NCI-H128 (cell line): ENCODE measurements around the gene HSD17B3.
"Not testable (repeated sequence)": the region's sequence is repeated elsewhere in the genome, so short reads cannot be mapped to it uniquely, and the experiment has no call there.

Experiments used
- DNase-seq: peaks from one replicate; lab custom pipeline; 2025; ENCODE audit not compliant: unreplicated experiment; lab: John Stamatoyannopoulos, UW

HSD17B3 gene

GRCh38 chr9:96302021-96302420 is at the start of gene HSD17B3:
HSD17B3 (minus strand) TSS chr9:96302176; CDS start chr9:96302104, 72 bp downstream.
- no peak for DNase-seq

DNA sequence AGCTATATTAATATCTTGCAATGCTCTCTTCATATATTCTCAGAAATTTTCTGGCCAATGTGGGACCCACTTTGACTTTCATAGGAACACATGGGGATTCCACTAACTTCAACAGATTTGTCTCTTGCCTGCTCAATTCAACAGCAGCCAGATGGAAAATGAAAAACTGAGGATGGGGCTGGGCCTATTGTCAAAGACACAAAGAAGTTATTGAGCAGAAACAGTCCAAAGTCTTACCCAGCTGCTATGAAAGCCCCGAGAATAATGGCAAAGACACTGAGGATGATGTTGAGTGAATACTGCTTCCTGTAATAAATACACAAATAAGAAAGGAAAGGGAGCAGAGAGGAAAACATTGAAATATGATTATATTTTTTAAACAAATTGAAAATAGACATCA is 48.9 kb upstream of the HSD17B3 start:
- no peak for DNase-seq

- no peak for DNase-seq
Measured at GRCh38 chr9:96348261-96348660, 46.3 kb upstream of the HSD17B3 start.

DNA sequence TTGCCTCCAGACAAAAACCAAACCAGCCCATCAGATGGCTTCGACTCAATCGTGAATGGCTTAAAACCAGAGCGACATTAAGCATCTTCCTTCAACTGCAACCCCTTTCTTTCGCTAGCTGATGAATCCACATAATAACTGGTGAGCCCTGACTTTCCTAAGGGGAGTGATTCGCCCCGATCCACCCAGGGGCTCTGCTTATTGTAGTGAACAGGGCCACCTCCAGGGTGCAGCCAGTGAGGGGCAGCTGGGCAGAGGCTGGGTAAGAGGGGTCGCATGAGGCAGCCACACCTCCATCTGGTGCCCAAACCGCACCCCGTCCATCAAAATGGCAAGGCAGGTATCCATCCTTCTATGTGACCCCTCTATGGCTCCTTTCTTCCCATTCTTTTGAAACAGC is 43.6 kb upstream of the HSD17B3 start:
- DNase-seq: no peak

GRCh38 chr9:96344458-96345180 is 42.6 kb upstream of the HSD17B3 start:
- DNase-seq: no peak

DNA sequence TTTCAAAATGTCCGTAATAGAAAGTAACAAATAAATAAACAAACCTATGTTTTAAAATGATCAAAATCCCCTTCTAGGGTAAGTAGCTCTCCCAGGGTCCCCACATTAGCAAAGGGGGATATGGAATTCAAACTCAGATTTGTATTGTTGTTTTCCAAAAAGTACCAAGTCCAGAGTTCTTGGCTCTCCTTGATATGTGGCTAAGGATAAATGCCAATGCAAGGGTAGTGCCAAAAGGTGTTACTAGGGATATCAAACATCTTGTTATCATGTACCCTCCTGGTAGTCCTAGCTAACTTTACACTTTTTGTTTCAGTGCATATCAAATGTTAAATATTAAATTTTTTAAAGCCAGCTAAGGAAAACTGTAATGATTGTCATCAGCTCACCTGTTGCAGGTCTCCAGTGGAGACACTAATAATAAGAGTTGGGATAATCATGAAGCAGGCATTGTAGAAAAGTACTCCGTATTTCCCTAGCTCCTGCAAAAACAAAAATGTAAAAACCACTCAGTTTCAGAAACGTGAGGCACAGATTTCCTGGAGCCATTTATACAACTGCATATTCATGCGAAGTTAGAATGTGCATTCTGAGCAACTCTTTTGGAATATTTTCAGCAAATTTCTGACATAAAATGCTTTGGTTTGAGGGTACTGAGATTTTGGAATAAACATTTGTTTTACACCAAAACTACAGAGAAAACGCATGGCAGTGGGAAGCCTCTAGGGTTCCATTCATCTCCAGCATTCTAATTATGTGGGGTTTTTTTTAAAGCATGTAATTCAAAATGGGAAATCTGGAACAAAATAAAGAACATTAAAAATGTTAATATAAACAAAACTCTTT is 41.8 kb upstream of the HSD17B3 start:
- DNase-seq: no peak

GRCh38 chr9:96342571-96343245 is 40.7 kb upstream of the HSD17B3 start:
- no peak for DNase-seq

GRCh38 chr9:96340707-96341106 is 38.7 kb upstream of the HSD17B3 start:
- DNase-seq: no peak

DNA sequence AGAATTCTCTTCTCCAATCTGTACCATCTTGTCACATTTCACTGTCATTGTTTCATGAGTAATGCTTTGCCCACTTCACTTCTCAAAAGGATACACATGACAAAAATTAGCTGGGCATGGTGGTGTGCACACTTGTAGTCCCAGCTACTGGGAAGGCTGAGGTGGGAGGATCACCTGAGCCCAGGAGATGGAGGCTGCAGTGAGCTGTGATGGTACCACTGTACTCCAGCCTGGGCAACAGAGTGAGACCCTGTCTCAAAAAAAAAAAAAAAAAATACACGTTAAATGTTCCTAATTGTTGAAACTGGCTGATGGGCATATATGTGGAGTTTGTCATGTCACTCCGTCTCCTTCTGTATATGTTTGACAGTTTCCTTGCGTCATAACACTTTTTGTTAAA is 36.3 kb upstream of the HSD17B3 start:
- DNase-seq: no peak

DNA sequence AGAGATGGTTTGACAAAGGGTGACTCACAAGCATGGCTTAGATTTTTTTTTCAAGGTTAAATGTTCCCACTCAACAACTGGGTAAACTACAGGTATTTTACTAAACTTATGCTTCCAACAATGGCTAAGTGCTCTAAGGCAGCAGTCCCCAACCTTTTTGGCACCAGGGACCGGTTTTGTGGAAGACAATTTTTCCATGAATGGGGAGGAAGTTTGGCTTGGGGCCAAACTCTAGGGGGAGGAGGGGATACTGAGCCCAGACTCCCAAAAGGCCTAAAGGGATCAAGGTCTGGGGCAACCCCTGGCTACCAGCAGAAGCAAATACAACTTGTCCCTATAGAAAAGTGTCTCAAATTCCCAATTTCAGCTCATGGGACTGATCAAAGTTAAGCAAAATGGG is 32.0 kb upstream of the HSD17B3 start:
- no peak for DNase-seq

- no peak for DNase-seq
Measured at GRCh38 chr9:96331236-96331947, 29.4 kb upstream of the HSD17B3 start.

DNA sequence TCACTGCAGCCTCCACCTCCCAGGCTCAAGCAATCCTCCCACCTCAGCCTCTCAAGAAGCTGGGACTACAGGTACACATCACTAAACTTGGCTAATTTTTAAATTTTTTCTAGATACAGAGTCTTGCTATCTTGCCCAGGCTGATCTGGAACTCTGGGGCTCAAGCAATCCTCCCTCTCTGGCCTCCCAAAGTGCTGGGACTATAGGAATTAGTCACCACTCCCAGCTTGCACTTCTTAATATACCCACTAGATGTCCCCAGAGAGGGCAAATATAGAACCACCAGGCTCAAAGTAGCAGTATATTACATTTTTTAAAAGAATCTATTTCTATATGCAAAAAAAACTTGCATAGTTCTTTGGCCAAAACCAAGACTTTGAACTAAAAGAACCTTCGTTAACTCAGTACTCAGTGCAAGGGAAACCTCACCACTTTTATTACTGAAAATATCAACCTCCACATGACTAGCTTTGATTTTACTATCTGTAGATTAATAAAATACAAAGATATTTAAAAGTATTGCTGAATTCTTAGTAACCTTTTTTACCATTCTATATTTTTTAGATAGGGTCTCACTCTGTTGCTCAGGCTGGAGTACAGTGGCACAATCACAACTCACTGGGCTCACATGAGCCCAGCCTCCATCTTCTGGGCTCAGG is 25.8 kb upstream of the HSD17B3 start:
- peak; percentile 20 for DNase-seq

DNA sequence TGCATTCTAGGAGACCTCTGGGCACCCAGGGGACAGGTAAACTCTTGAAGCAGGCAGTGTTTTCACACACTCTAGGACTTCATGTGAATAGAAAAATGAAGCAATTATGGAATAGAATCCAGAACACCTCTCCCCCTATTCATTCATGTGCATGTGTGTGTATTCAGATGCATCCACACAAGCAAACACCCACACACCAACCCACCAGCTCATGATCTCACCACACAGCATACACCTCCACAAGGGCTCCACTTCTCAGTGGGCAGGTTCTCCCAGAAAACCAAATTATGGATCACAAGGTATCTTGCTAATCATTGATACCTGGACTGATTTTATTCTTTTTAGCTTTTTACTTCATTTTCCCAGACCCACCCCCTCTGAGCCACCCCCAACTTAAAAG is 21.2 kb upstream of the HSD17B3 start:
- DNase-seq: no peak

DNA sequence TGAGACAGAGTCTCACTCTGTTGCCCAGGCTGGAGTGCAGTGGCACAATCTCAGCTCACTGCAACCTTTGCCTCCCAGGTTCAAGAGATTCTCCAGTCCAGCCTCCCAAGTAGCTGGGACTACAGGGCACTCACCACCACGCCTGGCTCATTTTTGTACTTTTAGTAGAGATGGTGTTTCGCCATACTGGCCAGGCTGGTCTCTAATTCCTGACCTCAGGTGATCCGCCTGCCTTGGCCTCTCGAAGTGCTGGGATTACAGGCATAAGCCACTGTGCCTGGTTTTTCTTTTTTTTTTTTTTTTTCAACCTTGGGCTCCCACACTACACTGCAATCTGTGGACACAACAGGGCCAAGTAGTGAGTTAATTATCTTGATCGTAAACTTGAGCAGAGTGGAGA is 20.8 kb upstream of the HSD17B3 start:
- DNase-seq: not testable (repeated sequence)

DNA sequence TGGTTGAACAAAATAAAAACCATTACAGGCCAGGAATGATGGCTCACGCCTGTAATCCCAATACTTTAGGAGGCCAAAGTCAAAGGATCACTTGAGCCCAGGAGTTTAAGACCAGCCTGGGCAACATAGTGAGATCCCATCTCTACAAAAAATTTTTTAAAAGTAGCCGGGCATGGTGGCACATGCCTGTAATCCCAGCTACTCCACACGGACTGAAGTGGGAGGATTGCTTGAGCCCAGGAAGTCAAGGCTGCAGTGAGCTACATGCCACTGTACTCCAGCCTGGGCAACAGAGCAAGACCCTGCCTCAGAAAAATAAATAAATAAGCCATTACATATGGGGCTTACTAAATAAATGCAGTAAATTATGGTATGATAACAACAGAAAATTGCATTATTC is 20.2 kb upstream of the HSD17B3 start:
- DNase-seq: not testable (repeated sequence)

- no peak for DNase-seq
Measured at GRCh38 chr9:96321515-96321914, 19.5 kb upstream of the HSD17B3 start.

DNA sequence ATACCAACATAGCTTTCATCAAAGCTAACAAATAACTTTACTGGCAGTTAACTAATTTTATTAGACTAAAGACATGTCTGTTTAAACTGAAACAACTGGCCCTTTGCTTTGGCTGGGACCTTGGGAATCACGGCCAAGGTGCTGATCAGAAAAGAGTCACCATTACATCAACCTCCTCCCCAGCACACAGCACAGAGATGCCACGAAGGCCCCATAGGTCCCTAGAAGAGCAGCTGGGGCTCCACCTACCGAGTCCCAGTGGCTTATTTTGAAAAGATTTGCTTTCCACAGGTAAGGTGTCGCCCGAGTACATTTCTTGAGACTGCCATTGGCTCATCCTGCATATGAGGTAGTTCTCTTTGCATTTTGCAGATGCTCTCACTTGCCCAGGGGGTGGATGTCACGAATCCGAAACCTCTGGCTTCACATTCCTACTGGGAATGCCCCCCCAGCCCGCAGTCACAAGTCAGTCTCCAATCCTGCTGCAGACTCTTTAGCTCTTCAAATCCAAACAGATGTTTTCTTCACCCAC is 18.8 kb upstream of the HSD17B3 start:
- DNase-seq: no peak

GRCh38 chr9:96318921-96319565 is 17.1 kb upstream of the HSD17B3 start:
- DNase-seq: no peak

DNA sequence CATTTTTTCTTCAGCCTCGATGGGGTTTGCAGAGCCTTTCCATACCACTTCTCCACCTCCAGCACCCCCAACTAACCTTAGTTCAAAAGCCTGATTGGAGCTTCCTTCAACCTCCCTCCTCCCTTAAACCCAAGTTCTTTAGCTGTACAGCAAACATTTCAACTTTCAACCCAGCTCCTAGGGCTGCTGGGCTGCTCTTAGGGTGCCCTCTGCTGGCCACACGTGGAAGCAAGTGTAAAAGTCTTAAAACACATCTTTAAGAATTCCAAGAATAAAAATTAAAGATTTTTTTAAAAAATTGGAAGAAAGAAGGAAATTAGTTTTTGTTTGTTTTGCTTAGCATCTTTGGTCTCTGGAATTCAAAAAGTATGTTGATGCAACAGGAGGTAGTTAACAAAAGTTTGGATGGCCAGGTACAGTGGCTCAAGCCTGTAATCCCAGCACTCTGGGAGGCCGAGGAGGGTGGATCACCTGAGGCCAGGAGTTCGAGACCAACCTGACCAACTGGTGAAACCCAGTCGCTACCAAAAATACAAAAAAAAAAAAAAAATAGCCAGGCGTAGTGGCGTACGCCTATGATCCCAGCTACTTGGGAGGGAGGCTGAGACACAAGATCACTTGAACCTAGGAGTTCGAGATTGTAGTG is 15.5 kb upstream of the HSD17B3 start:
- DNase-seq: peak; percentile 14
